Loucy (cell line): ENCODE data around the gene TRABD2B.

Experiments used
- H2AFZ ChIP-seq: fragments of 200-600 bp; sonication (generic); 2 replicates; pipeline ENCODE4 v1.6.0; 2016; ENCODE audit warnings: antibody characterized with exemption, mild to moderate bottlenecking, low read length, moderate library complexity
- H3F3A ChIP-seq: fragments of 200-600 bp; 2 replicates; pipeline ENCODE4 v1.6.0; 2016; ENCODE audit warnings: antibody characterized with exemption, low read depth, mild to moderate bottlenecking
- H3K27me3 ChIP-seq: fragments of 200-600 bp; sonication (generic); 2 replicates; pipeline ENCODE4 v1.6.1; 2014; ENCODE audit warnings: low read length, mild to moderate bottlenecking; ENCODE audit not compliant: insufficient read depth, poor library complexity, severe bottlenecking
- H3K36me3 ChIP-seq: fragments of 200-600 bp; sonication (generic); 2 replicates; pipeline ENCODE4 v1.6.1; 2016; ENCODE audit warnings: low read length; ENCODE audit not compliant: insufficient read depth
- H3K4me1 ChIP-seq: fragments of 200-600 bp; sonication (generic); 2 replicates; pipeline ENCODE4 v1.5.1; 2014; ENCODE audit warnings: low read length, mild to moderate bottlenecking; ENCODE audit not compliant: insufficient read depth, poor library complexity, severe bottlenecking
- H3K4me2 ChIP-seq: fragments of 200-600 bp; sonication (generic); 2 replicates; pipeline ENCODE4 v1.6.0; 2014; ENCODE audit warnings: antibody characterized with exemption, low read length, low read depth, mild to moderate bottlenecking; ENCODE audit not compliant: poor library complexity, severe bottlenecking
- H3K4me3 ChIP-seq: fragments of 200-600 bp; sonication (generic); 2 replicates; pipeline ENCODE4 v1.5.1; 2014; ENCODE audit warnings: low read length, mild to moderate bottlenecking, mixed read lengths; ENCODE audit not compliant: poor library complexity, severe bottlenecking
- H3K79me2 ChIP-seq: fragments of 200-600 bp; sonication (generic); 2 replicates; pipeline ENCODE4 v1.6.1; 2014; ENCODE audit warnings: low read length; ENCODE audit not compliant: insufficient read depth
- H3K9ac ChIP-seq: fragments of 200-600 bp; sonication (generic); 2 replicates; pipeline ENCODE4 v1.6.0; 2014; ENCODE audit warnings: mild to moderate bottlenecking, low read depth, low read length, moderate library complexity; ENCODE audit not compliant: poor library complexity, severe bottlenecking
- H3K9me2 ChIP-seq: fragments of 200-600 bp; sonication (generic); replicated peaks from 2 replicates; pipeline ENCODE4 v1.6.1; 2016; ENCODE audit warnings: low read depth, low read length, mixed read lengths
- H3K9me3 ChIP-seq: fragments of 200-600 bp; sonication (generic); 2 replicates; pipeline ENCODE4 v1.6.1; 2014; ENCODE audit warnings: mild to moderate bottlenecking, antibody characterized with exemption, low read length, low read depth; ENCODE audit not compliant: insufficient read depth
- H4K20me1 ChIP-seq: fragments of 200-600 bp; sonication (generic); 2 replicates; pipeline ENCODE4 v1.6.0; 2014; ENCODE audit warnings: antibody characterized with exemption, low read length, mild to moderate bottlenecking; ENCODE audit not compliant: insufficient read depth, poor library complexity, severe bottlenecking
- CTCF ChIP-seq: fragments of 200-600 bp; sonication (generic); conservative IDR thresholded peaks from 2 replicates; pipeline ENCODE4 v1.5.1; 2014; ENCODE audit warnings: mild to moderate bottlenecking, antibody characterized with exemption, low read length
- EZH2phosphoT487 ChIP-seq: fragments of 200-600 bp; IDR thresholded peaks from 2 replicates; pipeline ENCODE4 v1.6.1; 2018; ENCODE audit warnings: antibody characterized with exemption, mild to moderate bottlenecking, moderate library complexity, borderline replicate concordance

TRABD2B gene

GRCh38 chr1:47824297-47824696 is 172.9 kb downstream of the TRABD2B start:
- Histone ChIP-seq H2AFZ (no peak overlapping the region), H3K9me3 (no peaks in the 10 kb centered on the region), H3F3A (no peaks in the 10 kb centered on the region), H3K36me3 (no peaks in the 10 kb centered on the region), H3K4me2 (no peak overlapping the region), H3K4me1 (no peaks in the 10 kb centered on the region), H3K9me2 (no peaks in the 10 kb centered on the region), H3K27me3 (no peaks in the 10 kb centered on the region), H3K9ac (no peak overlapping the region), H3K79me2 (no peaks in the 10 kb centered on the region), H4K20me1 (no peaks in the 10 kb centered on the region), H3K4me3 (no peak overlapping the region)
- no peak for TF ChIP-seq EZH2phosphoT487
- TF ChIP-seq CTCF = no peak

- Histone ChIP-seq H3K9me2 (no peaks in the 10 kb centered on the region), H3K79me2 (no peaks in the 10 kb centered on the region), H3K4me1 (no peaks in the 10 kb centered on the region), H3F3A (no peaks in the 10 kb centered on the region), H3K36me3 (no peaks in the 10 kb centered on the region), H3K4me2 (no peak overlapping the region), H2AFZ (no peak overlapping the region), H3K9me3 (no peaks in the 10 kb centered on the region), H3K4me3 (no peak overlapping the region), H3K9ac (no peak overlapping the region), H4K20me1 (no peaks in the 10 kb centered on the region), H3K27me3 (no peaks in the 10 kb centered on the region)
- TF ChIP-seq CTCF (no peak), EZH2phosphoT487 (no peak)
Measured at GRCh38 chr1:47823040-47823808, 174.0 kb downstream of the TRABD2B start.

GRCh38 chr1:47821760-47822159 is 175.4 kb downstream of the TRABD2B start:
- no peak overlapping the region for H2AFZ ChIP-seq
- no peak overlapping the region for H3K9ac ChIP-seq
- H4K20me1 ChIP-seq = no peaks in the 10 kb centered on the region
- H3K27me3 ChIP-seq = no peaks in the 10 kb centered on the region
- H3K4me3 ChIP-seq = no peak overlapping the region
- no peaks in the 10 kb centered on the region for H3F3A ChIP-seq
- H3K79me2 ChIP-seq = no peaks in the 10 kb centered on the region
- H3K9me3 ChIP-seq = no peaks in the 10 kb centered on the region
- TF ChIP-seq EZH2phosphoT487 (no peak), CTCF (no peak)
- no peaks in the 10 kb centered on the region for H3K4me1 ChIP-seq
- H3K4me2 ChIP-seq = no peak overlapping the region
- no peaks in the 10 kb centered on the region for H3K9me2 ChIP-seq
- no peaks in the 10 kb centered on the region for H3K36me3 ChIP-seq
